PFSK-1 (cell line): ENCODE measurements around the gene DMC1.

Experiments
- FOXP2 ChIP-seq: optimal IDR thresholded peaks from 2 replicates; pipeline ENCODE3; 2011; ENCODE audit warnings: borderline replicate concordance, control low read depth, inconsistent platforms; ENCODE audit not compliant: insufficient read depth; ENCODE audit errors: extremely low read length, extremely low read depth
- POLR2AphosphoS5 ChIP-seq: IDR thresholded peaks from 2 replicates; pipeline ENCODE4 v1.6.1; 2012; ENCODE audit warnings: low read depth, mild to moderate bottlenecking, control low read depth, low read length, moderate library complexity
- SIN3A ChIP-seq: IDR thresholded peaks from 2 replicates; pipeline ENCODE4 v1.6.1; 2012; ENCODE audit warnings: mild to moderate bottlenecking, low read length, moderate library complexity, borderline replicate concordance; ENCODE audit not compliant: insufficient read depth
- TAF1 ChIP-seq: IDR thresholded peaks from 2 replicates; pipeline ENCODE4 v1.6.1; 2012; ENCODE audit warnings: low read length, control low read depth, borderline replicate concordance; ENCODE audit not compliant: insufficient read depth
- TF ChIP-seq, protein P1 (sequence below), 2 experiments: IDR thresholded peaks; 2 replicates each; pipeline versions ENCODE4 v1.6.1 to v1.8.0; 2011 to 2012; ENCODE audit warnings: low read depth in 2 of 2, low read length in 2 of 2, control low read depth in 1 of 2, inconsistent platforms in 1 of 2, mild to moderate bottlenecking in 1 of 2, moderate library complexity in 1 of 2; ENCODE audit not compliant: insufficient read depth in 1 of 2

DMC1 gene

DNA sequence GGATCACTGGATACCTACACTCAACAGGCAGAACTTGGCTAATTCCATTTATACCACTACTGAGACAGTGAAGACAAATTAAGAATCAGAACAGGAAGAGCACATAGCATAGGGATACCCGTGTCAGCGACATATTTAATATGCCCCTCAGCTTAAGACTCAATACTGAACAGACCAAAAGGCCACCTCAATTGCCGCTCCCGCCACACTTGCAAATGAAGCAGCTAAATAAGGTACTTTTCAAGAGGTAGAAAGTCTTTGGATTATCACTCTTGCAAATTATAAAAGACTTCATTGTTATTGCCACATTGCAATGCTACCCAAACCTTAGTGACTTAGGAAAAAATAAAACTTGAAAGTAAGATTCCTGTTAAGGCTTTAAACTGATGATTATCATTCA, 67.0 kb downstream of the DMC1 start:
- TF ChIP-seq, protein P1, sequence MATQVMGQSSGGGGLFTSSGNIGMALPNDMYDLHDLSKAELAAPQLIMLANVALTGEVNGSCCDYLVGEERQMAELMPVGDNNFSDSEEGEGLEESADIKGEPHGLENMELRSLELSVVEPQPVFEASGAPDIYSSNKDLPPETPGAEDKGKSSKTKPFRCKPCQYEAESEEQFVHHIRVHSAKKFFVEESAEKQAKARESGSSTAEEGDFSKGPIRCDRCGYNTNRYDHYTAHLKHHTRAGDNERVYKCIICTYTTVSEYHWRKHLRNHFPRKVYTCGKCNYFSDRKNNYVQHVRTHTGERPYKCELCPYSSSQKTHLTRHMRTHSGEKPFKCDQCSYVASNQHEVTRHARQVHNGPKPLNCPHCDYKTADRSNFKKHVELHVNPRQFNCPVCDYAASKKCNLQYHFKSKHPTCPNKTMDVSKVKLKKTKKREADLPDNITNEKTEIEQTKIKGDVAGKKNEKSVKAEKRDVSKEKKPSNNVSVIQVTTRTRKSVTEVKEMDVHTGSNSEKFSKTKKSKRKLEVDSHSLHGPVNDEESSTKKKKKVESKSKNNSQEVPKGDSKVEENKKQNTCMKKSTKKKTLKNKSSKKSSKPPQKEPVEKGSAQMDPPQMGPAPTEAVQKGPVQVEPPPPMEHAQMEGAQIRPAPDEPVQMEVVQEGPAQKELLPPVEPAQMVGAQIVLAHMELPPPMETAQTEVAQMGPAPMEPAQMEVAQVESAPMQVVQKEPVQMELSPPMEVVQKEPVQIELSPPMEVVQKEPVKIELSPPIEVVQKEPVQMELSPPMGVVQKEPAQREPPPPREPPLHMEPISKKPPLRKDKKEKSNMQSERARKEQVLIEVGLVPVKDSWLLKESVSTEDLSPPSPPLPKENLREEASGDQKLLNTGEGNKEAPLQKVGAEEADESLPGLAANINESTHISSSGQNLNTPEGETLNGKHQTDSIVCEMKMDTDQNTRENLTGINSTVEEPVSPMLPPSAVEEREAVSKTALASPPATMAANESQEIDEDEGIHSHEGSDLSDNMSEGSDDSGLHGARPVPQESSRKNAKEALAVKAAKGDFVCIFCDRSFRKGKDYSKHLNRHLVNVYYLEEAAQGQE (IDR thresholded peaks at IDR 0.05; ENCODE audit: insufficient read depth in 1 of 2, low read depth in 2 of 2, low read length in 2 of 2): no peak
- TF ChIP-seq FOXP2 (no peak), SIN3A (no peak), TAF1 (no peak), POLR2AphosphoS5 (no peak)

DNA sequence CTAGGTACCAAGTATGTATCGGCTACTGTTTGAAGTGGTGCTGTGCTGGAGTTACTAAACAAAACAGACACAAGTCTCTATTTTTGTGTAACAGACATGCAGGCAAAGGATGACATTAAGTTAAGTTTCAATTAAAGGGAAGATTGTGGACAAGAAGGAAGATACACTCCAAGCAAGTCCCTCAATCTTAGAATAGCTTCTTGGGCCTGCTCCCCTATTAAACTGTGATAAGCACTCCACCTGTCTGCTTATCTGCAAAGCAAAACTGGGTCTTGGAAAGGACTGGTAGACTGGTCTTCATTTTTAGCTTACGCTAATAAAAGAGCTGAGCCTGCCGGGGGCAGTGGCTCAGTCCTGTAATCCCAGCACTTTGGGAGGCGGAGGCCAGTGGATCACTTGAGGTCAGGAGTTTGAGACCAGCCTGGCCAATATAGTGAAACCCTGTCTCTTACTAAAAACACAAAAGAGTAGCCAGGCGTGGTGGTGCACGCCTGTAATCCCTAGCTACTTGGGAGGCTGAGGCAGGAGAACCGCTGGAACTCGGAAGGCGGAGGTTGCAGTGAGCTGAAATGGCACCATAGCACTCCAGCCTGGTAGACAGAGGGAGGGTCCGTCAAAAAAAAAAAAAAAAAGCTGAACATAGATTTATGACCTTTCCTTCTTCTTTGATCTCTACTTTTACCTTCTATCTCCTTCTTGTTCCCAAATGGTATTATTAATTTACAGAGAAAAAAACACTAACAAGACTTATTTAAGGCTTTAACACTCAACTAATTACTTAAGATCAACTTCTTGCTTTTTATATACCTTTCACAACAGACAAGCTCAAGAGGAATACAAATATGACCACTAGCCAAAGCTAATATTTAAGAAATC, 67.9 kb downstream of the DMC1 start:
- TF ChIP-seq, protein P1 (IDR thresholded peaks at IDR 0.05; ENCODE audit: insufficient read depth in 1 of 2, low read depth in 2 of 2, low read length in 2 of 2): no peak
- TF ChIP-seq TAF1 (no peak), POLR2AphosphoS5 (no peak), FOXP2 (no peak), SIN3A (no peak)

GRCh38 chr22:38497869-38498268, 72.1 kb downstream of the DMC1 start:
- no peak for TF ChIP-seq TAF1
- no peak for TF ChIP-seq POLR2AphosphoS5
- no peak for TF ChIP-seq SIN3A
- no peak for TF ChIP-seq FOXP2
- TF ChIP-seq, protein P1 (IDR thresholded peaks at IDR 0.05; ENCODE audit: insufficient read depth in 1 of 2, low read depth in 2 of 2, low read length in 2 of 2): no peak

GRCh38 chr22:38494939-38495338, 75.0 kb downstream of the DMC1 start:
- TF ChIP-seq POLR2AphosphoS5 (no peak), TAF1 (no peak)

- TF ChIP-seq POLR2AphosphoS5: no peak
- TF ChIP-seq SIN3A: no peak
- TF ChIP-seq, protein P1 (IDR thresholded peaks at IDR 0.05; ENCODE audit: insufficient read depth in 1 of 2, low read depth in 2 of 2, low read length in 2 of 2): no peak
- no peak for TF ChIP-seq FOXP2
- no peak for TF ChIP-seq TAF1
These were observed 75.5 kb downstream of the DMC1 start for GRCh38 chr22:38494498-38494897.
